ENCODE results near the gene HPCA.

Gene HPCA

GRCh38 chr1:32892368-32893197 is 6.3 kb downstream of the HPCA start:
- no peak overlapping the region for H3K27ac ChIP-seq (ENCODE audit: low read length)
- no peaks in the 10 kb centered on the region for H3K9me3 ChIP-seq (ENCODE audit: control insufficient read depth in 1 of 2, low read length in 2 of 2)
- H3K36me3 ChIP-seq (ENCODE audit: control insufficient read depth in 1 of 2, insufficient read depth in 2 of 2, low read length in 2 of 2): no peaks in the 10 kb centered on the region
- peak overlapping the region; percentile 21 to 53 for H3K4me3 ChIP-seq (ENCODE audit: low read depth in 1 of 2, low read length in 2 of 2)
- peaks cover 16% of the 10 kb centered on the region for H3K27me3 ChIP-seq (ENCODE audit: low read depth, low read length)
- peaks cover 0 to 17% of the 10 kb centered on the region in 2 donors for H3K4me1 ChIP-seq (ENCODE audit: control insufficient read depth in 1 of 2, insufficient read depth in 2 of 2, low read length in 2 of 2)

GRCh38 chr1:32893198-32894018 is 7.1 kb downstream of the HPCA start:
- H3K4me3 ChIP-seq (ENCODE audit: low read depth in 1 of 2, low read length in 2 of 2): peak overlapping the region; percentile 21 to 53
- H3K27ac ChIP-seq (ENCODE audit: low read length): no peak overlapping the region
- no peaks in the 10 kb centered on the region for H3K36me3 ChIP-seq (ENCODE audit: control insufficient read depth in 1 of 2, insufficient read depth in 2 of 2, low read length in 2 of 2)
- H3K27me3 ChIP-seq (ENCODE audit: low read depth, low read length): peaks cover 8% of the 10 kb centered on the region
- no peaks in the 10 kb centered on the region for H3K9me3 ChIP-seq (ENCODE audit: control insufficient read depth in 1 of 2, low read length in 2 of 2)
- peaks cover 0 to 17% of the 10 kb centered on the region in 2 donors for H3K4me1 ChIP-seq (ENCODE audit: control insufficient read depth in 1 of 2, insufficient read depth in 2 of 2, low read length in 2 of 2)

DNA sequence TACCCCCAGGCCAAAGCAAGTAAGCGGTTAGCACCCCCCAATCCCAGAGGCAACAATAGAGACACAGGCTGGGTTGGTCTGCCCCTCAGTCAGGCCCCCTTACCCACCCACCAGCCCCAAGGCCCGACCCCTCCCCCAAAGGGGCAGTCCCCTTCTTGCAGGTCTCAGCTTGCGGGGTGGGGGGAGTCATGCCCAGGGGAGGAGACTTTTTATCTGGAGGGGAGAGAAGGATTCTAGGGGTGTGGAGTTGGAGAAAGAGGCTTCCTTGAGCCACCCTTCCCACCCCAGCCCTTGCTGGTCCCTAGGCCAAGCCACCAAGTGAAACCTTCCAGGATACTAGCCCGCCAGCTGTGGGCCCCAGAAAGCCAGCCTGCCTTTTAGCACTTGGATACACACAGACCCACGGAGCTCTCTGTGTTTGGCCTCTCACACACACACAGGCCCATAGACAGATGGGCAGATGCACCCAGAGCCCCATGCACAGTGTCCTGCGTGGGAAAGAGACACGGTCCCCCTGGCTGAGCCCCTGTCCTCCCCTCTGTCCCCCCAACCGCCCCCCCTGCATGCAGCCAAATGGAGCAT is 7.8 kb downstream of the HPCA start:
- Histone ChIP-seq H3K27me3 (ENCODE audit: low read depth, low read length) (peaks cover 7% of the 10 kb centered on the region), H3K4me3 (ENCODE audit: low read depth in 1 of 2, low read length in 2 of 2) (peak overlapping the region in 1 of 2 donors; percentile 53), H3K4me1 (ENCODE audit: control insufficient read depth in 1 of 2, insufficient read depth in 2 of 2, low read length in 2 of 2) (peaks cover 0 to 17% of the 10 kb centered on the region in 2 donors), H3K36me3 (ENCODE audit: control insufficient read depth in 1 of 2, insufficient read depth in 2 of 2, low read length in 2 of 2) (no peaks in the 10 kb centered on the region), H3K9me3 (ENCODE audit: control insufficient read depth in 1 of 2, low read length in 2 of 2) (no peaks in the 10 kb centered on the region), H3K27ac (ENCODE audit: low read length) (no peak overlapping the region)

- no peaks in the 10 kb centered on the region for H3K9me3 ChIP-seq (ENCODE audit: control insufficient read depth in 1 of 2, low read length in 2 of 2)
- no peaks in the 10 kb centered on the region for H3K36me3 ChIP-seq (ENCODE audit: control insufficient read depth in 1 of 2, insufficient read depth in 2 of 2, low read length in 2 of 2)
- H3K27me3 ChIP-seq (ENCODE audit: low read depth, low read length): peaks cover 7% of the 10 kb centered on the region
- H3K4me1 ChIP-seq (ENCODE audit: control insufficient read depth in 1 of 2, insufficient read depth in 2 of 2, low read length in 2 of 2): peaks cover 0 to 17% of the 10 kb centered on the region in 2 donors
- H3K27ac ChIP-seq (ENCODE audit: low read length): no peak overlapping the region
- H3K4me3 ChIP-seq (ENCODE audit: low read depth in 1 of 2, low read length in 2 of 2): no peak overlapping the region
Measured at GRCh38 chr1:32894681-32895080, 8.4 kb downstream of the HPCA start.

DNA sequence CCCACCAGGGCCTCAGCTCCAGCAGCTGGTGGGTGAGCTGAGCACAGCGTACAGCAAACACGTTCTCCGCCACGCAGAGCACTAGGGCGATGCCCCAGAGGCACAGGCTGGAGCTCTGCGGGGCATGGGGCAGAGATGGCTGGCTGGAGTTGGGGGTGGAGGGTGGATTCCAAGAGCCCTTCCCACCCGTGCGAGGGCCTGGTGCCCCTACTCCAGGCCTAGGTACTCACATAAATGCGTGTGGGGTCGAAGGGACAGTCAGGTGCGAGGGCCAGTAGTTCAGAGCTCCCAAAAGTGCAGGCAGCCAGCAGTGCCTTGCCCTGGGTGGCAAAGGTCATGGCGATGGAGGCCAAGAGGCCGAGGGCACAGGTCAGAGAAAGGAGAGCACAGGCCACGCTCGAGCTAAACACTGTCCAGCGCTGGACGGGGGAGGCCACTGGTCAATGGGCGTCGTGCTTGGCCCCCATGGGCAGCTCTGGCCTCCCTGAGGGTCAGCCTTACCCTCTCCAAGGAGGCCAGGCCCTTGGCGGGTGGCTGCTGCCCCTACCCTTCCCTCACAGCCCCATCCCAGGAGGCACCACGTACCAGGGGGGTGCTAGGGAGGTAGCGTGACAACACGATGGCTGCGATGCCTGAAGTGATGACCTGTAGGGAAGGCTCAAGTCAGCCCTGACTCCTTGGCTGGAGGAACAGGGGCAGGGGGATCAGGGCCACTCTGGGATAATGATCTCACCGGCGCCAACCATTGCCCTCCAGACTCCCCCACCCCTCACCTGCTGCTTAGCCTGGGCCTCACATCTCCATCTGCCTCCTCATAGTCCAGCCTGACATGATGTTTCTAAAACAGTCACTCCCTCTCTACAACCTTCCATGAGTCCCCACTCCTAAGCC is 9.3 kb downstream of the HPCA start:
- Histone ChIP-seq H3K4me3 (ENCODE audit: low read depth in 1 of 2, low read length in 2 of 2) (no peak overlapping the region), H3K27me3 (ENCODE audit: low read depth, low read length) (peaks cover 4% of the 10 kb centered on the region), H3K36me3 (ENCODE audit: control insufficient read depth in 1 of 2, insufficient read depth in 2 of 2, low read length in 2 of 2) (no peaks in the 10 kb centered on the region), H3K4me1 (ENCODE audit: control insufficient read depth in 1 of 2, insufficient read depth in 2 of 2, low read length in 2 of 2) (peaks cover 0 to 22% of the 10 kb centered on the region in 2 donors), H3K27ac (ENCODE audit: low read length) (no peak overlapping the region), H3K9me3 (ENCODE audit: control insufficient read depth in 1 of 2, low read length in 2 of 2) (no peaks in the 10 kb centered on the region)

DNA sequence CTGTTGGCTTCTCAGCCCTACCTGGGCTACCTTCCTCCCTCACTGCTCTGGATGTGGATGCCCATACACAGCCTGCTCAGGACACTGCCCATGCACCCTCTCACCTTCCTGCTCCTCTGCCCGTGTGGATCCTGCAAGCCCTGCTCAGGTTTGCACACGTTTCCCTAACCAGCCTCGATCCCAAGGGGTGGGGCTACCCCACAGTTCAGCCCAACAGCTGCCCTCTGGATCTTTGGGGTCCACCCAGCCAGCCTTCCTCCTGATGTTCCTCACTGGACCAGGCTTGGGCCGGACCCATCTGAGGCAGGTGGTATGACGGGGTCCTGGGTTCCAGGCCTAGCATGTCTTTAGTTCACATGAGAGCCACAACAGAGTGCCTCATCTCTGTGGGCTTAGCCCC is 10.2 kb downstream of the HPCA start:
- Histone ChIP-seq H3K9me3 (ENCODE audit: control insufficient read depth in 1 of 2, low read length in 2 of 2) (no peaks in the 10 kb centered on the region), H3K36me3 (ENCODE audit: control insufficient read depth in 1 of 2, insufficient read depth in 2 of 2, low read length in 2 of 2) (no peaks in the 10 kb centered on the region), H3K4me1 (ENCODE audit: control insufficient read depth in 1 of 2, insufficient read depth in 2 of 2, low read length in 2 of 2) (peaks cover 0 to 23% of the 10 kb centered on the region in 2 donors), H3K27me3 (ENCODE audit: low read depth, low read length) (no peaks in the 10 kb centered on the region), H3K27ac (ENCODE audit: low read length) (no peak overlapping the region), H3K4me3 (ENCODE audit: low read depth in 1 of 2, low read length in 2 of 2) (no peak overlapping the region)

GRCh38 chr1:32897082-32898049 is 11.1 kb downstream of the HPCA start:
- Histone ChIP-seq H3K27ac (ENCODE audit: low read length) (no peak overlapping the region), H3K9me3 (ENCODE audit: control insufficient read depth in 1 of 2, low read length in 2 of 2) (no peaks in the 10 kb centered on the region), H3K27me3 (ENCODE audit: low read depth, low read length) (no peaks in the 10 kb centered on the region), H3K36me3 (ENCODE audit: control insufficient read depth in 1 of 2, insufficient read depth in 2 of 2, low read length in 2 of 2) (no peaks in the 10 kb centered on the region), H3K4me1 (ENCODE audit: control insufficient read depth in 1 of 2, insufficient read depth in 2 of 2, low read length in 2 of 2) (peaks cover 0 to 27% of the 10 kb centered on the region in 2 donors), H3K4me3 (ENCODE audit: low read depth in 1 of 2, low read length in 2 of 2) (no peak overlapping the region)

DNA sequence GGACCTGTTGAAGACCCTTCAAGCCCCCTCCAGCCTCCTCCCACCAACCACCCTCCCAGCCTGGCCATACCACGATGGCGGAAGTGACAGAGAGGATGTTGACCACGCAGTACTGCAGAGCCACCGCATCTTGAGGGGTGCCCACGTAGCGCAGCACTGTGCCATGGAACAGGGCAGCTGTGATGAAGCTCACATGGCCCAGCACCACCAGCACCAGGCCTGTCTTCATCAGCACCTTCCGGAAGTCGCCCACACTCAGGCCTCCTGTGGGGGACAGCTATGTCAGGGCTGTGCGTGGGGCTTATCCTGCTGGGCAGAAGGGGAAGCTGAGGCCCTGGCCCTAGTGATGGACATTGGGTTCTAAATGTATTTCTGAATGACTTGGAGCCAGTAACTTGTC is 11.8 kb downstream of the HPCA start:
- peaks cover 0 to 20% of the 10 kb centered on the region in 2 donors for H3K4me1 ChIP-seq (ENCODE audit: control insufficient read depth in 1 of 2, insufficient read depth in 2 of 2, low read length in 2 of 2)
- H3K4me3 ChIP-seq (ENCODE audit: low read depth in 1 of 2, low read length in 2 of 2): no peak overlapping the region
- no peaks in the 10 kb centered on the region for H3K27me3 ChIP-seq (ENCODE audit: low read depth, low read length)
- no peak overlapping the region for H3K27ac ChIP-seq (ENCODE audit: low read length)
- no peaks in the 10 kb centered on the region for H3K36me3 ChIP-seq (ENCODE audit: control insufficient read depth in 1 of 2, insufficient read depth in 2 of 2, low read length in 2 of 2)
- no peaks in the 10 kb centered on the region for H3K9me3 ChIP-seq (ENCODE audit: control insufficient read depth in 1 of 2, low read length in 2 of 2)

GRCh38 chr1:32898958-32899357 is 12.7 kb downstream of the HPCA start:
- H3K27me3 ChIP-seq (ENCODE audit: low read depth, low read length): no peaks in the 10 kb centered on the region
- no peak overlapping the region for H3K27ac ChIP-seq (ENCODE audit: low read length)
- H3K36me3 ChIP-seq (ENCODE audit: control insufficient read depth in 1 of 2, insufficient read depth in 2 of 2, low read length in 2 of 2): no peaks in the 10 kb centered on the region
- peaks cover 0 to 11% of the 10 kb centered on the region in 2 donors for H3K4me1 ChIP-seq (ENCODE audit: control insufficient read depth in 1 of 2, insufficient read depth in 2 of 2, low read length in 2 of 2)
- no peak overlapping the region for H3K4me3 ChIP-seq (ENCODE audit: low read depth in 1 of 2, low read length in 2 of 2)
- H3K9me3 ChIP-seq (ENCODE audit: control insufficient read depth in 1 of 2, low read length in 2 of 2): no peaks in the 10 kb centered on the region

All from muscle layer of duodenum (tissue), 2 donors.